Testis (tissue), 2 donors: ENCODE measurements around the gene FOXC2.

Experiments used
- POLR2A ChIP-seq: fragments of 450-650 bp; IDR thresholded peaks from one replicate; pipeline ENCODE4 v1.6.1; 2017; ENCODE audit warnings: antibody characterized with exemption, mild to moderate bottlenecking, moderate library complexity
- TF ChIP-seq, protein P1 (sequence below), 3 experiments: fragments of 450-650 bp in 2 of 3; fragments of 200-600 bp in 1 of 3; sonication (generic) in 1 of 3; IDR thresholded peaks; one replicate each; pipeline ENCODE4 v1.5.1; 2016 to 2019; ENCODE audit warnings: antibody characterized with exemption in 3 of 3, mild to moderate bottlenecking in 2 of 3, moderate library complexity in 1 of 3

DNA sequence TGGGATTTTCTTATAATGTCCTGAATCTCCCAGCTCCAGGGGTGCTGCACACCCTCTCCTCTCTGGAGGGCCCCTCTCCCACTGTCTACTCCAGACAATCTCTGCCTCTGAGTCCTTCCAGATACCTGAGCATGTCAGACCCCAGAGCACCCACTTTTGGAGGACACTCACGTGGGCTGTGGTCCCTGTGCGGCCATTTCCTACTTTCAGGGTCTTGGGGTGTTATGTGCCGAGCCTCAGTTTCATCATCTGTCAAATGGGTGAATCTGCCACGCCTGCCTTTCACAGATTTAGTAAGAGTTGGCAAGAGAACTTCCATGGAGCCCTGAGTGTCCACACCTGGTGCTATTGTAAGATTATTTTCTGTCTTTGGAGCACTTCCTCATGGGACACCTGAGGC, 8.0 kb downstream of the FOXC2 start:
- TF ChIP-seq POLR2A = no peak
- TF ChIP-seq, protein P1, sequence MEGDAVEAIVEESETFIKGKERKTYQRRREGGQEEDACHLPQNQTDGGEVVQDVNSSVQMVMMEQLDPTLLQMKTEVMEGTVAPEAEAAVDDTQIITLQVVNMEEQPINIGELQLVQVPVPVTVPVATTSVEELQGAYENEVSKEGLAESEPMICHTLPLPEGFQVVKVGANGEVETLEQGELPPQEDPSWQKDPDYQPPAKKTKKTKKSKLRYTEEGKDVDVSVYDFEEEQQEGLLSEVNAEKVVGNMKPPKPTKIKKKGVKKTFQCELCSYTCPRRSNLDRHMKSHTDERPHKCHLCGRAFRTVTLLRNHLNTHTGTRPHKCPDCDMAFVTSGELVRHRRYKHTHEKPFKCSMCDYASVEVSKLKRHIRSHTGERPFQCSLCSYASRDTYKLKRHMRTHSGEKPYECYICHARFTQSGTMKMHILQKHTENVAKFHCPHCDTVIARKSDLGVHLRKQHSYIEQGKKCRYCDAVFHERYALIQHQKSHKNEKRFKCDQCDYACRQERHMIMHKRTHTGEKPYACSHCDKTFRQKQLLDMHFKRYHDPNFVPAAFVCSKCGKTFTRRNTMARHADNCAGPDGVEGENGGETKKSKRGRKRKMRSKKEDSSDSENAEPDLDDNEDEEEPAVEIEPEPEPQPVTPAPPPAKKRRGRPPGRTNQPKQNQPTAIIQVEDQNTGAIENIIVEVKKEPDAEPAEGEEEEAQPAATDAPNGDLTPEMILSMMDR (IDR thresholded peaks at IDR 0.05) = no peak
